Fibroblast of lung (primary cell): ENCODE results near the gene KRR1.
"Not testable (repeated sequence)": the region's sequence is repeated elsewhere in the genome, so short reads cannot be mapped to it uniquely, and the experiment has no call there.

Experiments
- CTCF ChIP-seq, 2 donors: IDR thresholded peaks in 1 of 2; conservative IDR thresholded peaks in 1 of 2; 1 replicate in 1 of 2; 2 replicates in 1 of 2; pipeline ENCODE4 v1.5.1; 2011 to 2012; ENCODE audit warnings: low read length in 2 of 2, control low read depth in 1 of 2, inconsistent platforms in 1 of 2, low read depth in 1 of 2, mild to moderate bottlenecking in 1 of 2
- EZH2 ChIP-seq: IDR thresholded peaks from 2 replicates; pipeline ENCODE4 v1.5.1; 2012; ENCODE audit warnings: low read length, control low read depth, mild to moderate bottlenecking; ENCODE audit errors: missing control alignments

- not testable (repeated sequence) for TF ChIP-seq CTCF (conservative IDR thresholded peaks at IDR 0.05 in 1 of 2, IDR thresholded peaks at IDR 0.05 in 1 of 2; ENCODE audit: low read depth in 1 of 2, low read length in 2 of 2); EZH2
Observed at GRCh38 chr12:75441687-75442449, 69.5 kb downstream of the KRR1 start.
